K562 (cell line): Measurements from ENCODE around the gene MATR3. TPM values are rescaled to one million over a fixed set of nuclear protein-coding genes. Genes with fewer than 3 reads are reported as not detected.

ENCODE experiments used
- BMI1 ChIP-seq: fragments of 150-350 bp; IDR thresholded peaks from 2 replicates; pipeline ENCODE4 v1.6.1; 2014; ENCODE audit warnings: low read length
- CREBBP ChIP-seq: IDR thresholded peaks from one replicate; pipeline ENCODE4 v1.6.1; 2012; ENCODE audit warnings: low read depth, mild to moderate bottlenecking, control low read depth, inconsistent platforms, low read length
- EGR1 ChIP-seq: fragments of 450-650 bp; conservative IDR thresholded peaks from 2 replicates; pipeline ENCODE4 v1.6.1; 2017; ENCODE audit warnings: mild to moderate bottlenecking
- EP300 ChIP-seq: IDR thresholded peaks from 2 replicates; pipeline ENCODE4 v1.6.1; 2012; ENCODE audit warnings: low read length, improper control_type of control experiment
- FOSL1 ChIP-seq: fragments of 200-800 bp; sonication (Bioruptor generic); conservative IDR thresholded peaks from 2 replicates; pipeline ENCODE4 v1.6.1; 2016; ENCODE audit warnings: missing genetic modification characterization, missing compliant biosample characterization
- KAT8 ChIP-seq: fragments of 450-650 bp; IDR thresholded peaks from 2 replicates; pipeline ENCODE4 v1.6.1; 2016; ENCODE audit warnings: low read depth, mild to moderate bottlenecking
- KDM4B ChIP-seq, 2 experiments: fragments of 450-650 bp in 1 of 2; sonication (generic) in 1 of 2; IDR thresholded peaks; 2 replicates each; pipeline ENCODE4 v1.6.1; 2016 to 2017; ENCODE audit warnings: borderline replicate concordance in 2 of 2, antibody characterized with exemption in 1 of 2, low read depth in 1 of 2, mild to moderate bottlenecking in 1 of 2
- KLF6 ChIP-seq: fragments of 250-450 bp; sonication (Bioruptor Pico); IDR thresholded peaks from 2 replicates; pipeline ENCODE4 v1.4.0; 2020; ENCODE audit warnings: mild to moderate bottlenecking, moderate library complexity, borderline replicate concordance
- NFE2L1 ChIP-seq: fragments of 450-650 bp; IDR thresholded peaks from 2 replicates; pipeline ENCODE4 v1.6.1; 2016; ENCODE audit warnings: missing genetic modification characterization, low read depth, mild to moderate bottlenecking, missing compliant biosample characterization, moderate library complexity, borderline replicate concordance
- SNIP1 ChIP-seq: fragments of 450-650 bp; IDR thresholded peaks from 2 replicates; pipeline ENCODE4 v1.7.1; 2017; ENCODE audit warnings: low read depth, mild to moderate bottlenecking
- TFAM ChIP-seq: fragments of 250-450 bp; sonication (Bioruptor Pico); conservative IDR thresholded peaks from 2 replicates; pipeline ENCODE4 v1.5.0; 2021; ENCODE audit warnings: mild to moderate bottlenecking, moderate library complexity
- TSC22D4 ChIP-seq: fragments of 450-650 bp; IDR thresholded peaks from 2 replicates; pipeline ENCODE4 v1.6.1; 2016; ENCODE audit warnings: missing genetic modification characterization, missing biosample characterization, control low read depth
- ZZZ3 ChIP-seq: fragments of 450-650 bp; IDR thresholded peaks from 2 replicates; pipeline ENCODE4 v1.6.1; 2016; ENCODE audit warnings: antibody characterized with exemption, mild to moderate bottlenecking, moderate library complexity
- polyA plus RNA-seq, 8 experiments: library from polyadenylated mRNA; depleted of rRNA in 4 of 8; stranded (reverse) in 5 of 8; unstranded in 3 of 8; fragments of >200 nt; fragmentation: Nextera tagmentation in 2 of 8; fragmentation: Illumina TruSeq in 1 of 8; extraction: Ambion mirVana in 2 of 8; extraction: Trizol in 1 of 8; gene quantifications; 2 replicates each; pipeline versions ENCODE4 v1.2.1 to v1.2.3, GENCODE V29; 2011 to 2014; ENCODE audit warnings: inconsistent platforms in 1 of 8, missing spikeins in 1 of 8
- total RNA-seq, 7 experiments: library from RNA; depleted of rRNA in 6 of 7; stranded (reverse); fragments of >200 nt in 6 of 7; fragmentation: Illumina TruSeq in 2 of 7; extraction: Trizol in 2 of 7; gene quantifications; 2 replicates each; pipeline versions ENCODE4 v1.2.1 to v1.2.3, GENCODE V29; 2011 to 2021; ENCODE audit warnings: low replicate concordance in 1 of 7
- TF ChIP-seq, protein P1 (sequence below), 3 experiments: fragments of 200-800 bp in 1 of 3; fragments of 250-450 bp in 1 of 3; fragments of 450-650 bp in 1 of 3; sonication (Bioruptor Pico) in 1 of 3; sonication (Bioruptor generic) in 1 of 3; formaldehyde crosslinking in 1 of 3; IDR thresholded peaks; 2 replicates each; pipeline versions ENCODE4 v1.6.1 to v1.8.0; 2016 to 2022; ENCODE audit warnings: mild to moderate bottlenecking in 2 of 3, missing genetic modification characterization in 2 of 3, missing compliant biosample characterization in 1 of 3, moderate library complexity in 1 of 3
- TF ChIP-seq, protein P2 (sequence below): fragments of 250-450 bp; sonication (Bioruptor Pico); IDR thresholded peaks from 2 replicates; pipeline ENCODE4 v1.8.0; 2021; ENCODE audit warnings: mild to moderate bottlenecking, moderate library complexity
- TF ChIP-seq, protein P3 (sequence below), 2 experiments: fragments of 450-650 bp; formaldehyde crosslinking in 1 of 2; IDR thresholded peaks; 2 replicates each; pipeline versions ENCODE4 v1.4.0 to v1.6.1; 2014 to 2020; ENCODE audit warnings: mild to moderate bottlenecking in 2 of 2, borderline replicate concordance in 1 of 2, low read depth in 1 of 2

The MATR3 gene
- total and polyA plus RNA-seq, 9 of the 15 experiments (the other 6 are each of a cell fraction or from before 2014, with no cell fraction given), result 150 to 425 (median 263) TPM

DNA sequence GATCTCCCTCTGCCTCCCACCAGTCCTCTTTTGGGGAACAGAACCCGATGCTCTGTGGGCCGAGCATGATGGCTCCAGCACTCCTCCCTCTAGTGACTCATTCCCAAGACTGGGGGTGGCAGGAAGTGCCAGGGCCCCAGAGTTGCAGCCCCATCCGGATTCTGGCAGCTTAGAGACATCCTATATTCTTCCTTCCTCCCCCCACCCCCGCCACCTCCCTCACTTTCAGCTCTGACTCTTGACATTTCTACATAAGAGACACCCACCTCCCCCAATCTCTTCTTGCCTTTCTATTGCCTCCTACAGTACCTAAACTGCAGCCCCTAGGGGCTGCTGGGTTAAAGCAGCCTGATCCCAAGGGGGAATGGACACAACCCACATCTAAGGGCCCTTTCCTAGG, 47.1 kb upstream of the MATR3 start (continued):
- TF ChIP-seq BMI1 (no peak), CREBBP (no peak), KLF6 (CRISPR knock-in tag) (no peak), FOSL1 (peak; percentile 56; the same call in 1 of the 2 replicates), TSC22D4 (tag) (no peak), KDM4B (IDR thresholded peaks at IDR 0.05; ENCODE audit: borderline replicate concordance in 2 of 2, low read depth in 1 of 2) (no peak), ZZZ3 (no peak), TFAM (CRISPR knock-in tag) (no peak), NFE2L1 (tag) (no peak), SNIP1 (no peak), EGR1 (peak; percentile 80), KAT8 (no peak), EP300 (peak; percentile 12; the same call in 1 of the 2 replicates)
- TF ChIP-seq, protein P1, sequence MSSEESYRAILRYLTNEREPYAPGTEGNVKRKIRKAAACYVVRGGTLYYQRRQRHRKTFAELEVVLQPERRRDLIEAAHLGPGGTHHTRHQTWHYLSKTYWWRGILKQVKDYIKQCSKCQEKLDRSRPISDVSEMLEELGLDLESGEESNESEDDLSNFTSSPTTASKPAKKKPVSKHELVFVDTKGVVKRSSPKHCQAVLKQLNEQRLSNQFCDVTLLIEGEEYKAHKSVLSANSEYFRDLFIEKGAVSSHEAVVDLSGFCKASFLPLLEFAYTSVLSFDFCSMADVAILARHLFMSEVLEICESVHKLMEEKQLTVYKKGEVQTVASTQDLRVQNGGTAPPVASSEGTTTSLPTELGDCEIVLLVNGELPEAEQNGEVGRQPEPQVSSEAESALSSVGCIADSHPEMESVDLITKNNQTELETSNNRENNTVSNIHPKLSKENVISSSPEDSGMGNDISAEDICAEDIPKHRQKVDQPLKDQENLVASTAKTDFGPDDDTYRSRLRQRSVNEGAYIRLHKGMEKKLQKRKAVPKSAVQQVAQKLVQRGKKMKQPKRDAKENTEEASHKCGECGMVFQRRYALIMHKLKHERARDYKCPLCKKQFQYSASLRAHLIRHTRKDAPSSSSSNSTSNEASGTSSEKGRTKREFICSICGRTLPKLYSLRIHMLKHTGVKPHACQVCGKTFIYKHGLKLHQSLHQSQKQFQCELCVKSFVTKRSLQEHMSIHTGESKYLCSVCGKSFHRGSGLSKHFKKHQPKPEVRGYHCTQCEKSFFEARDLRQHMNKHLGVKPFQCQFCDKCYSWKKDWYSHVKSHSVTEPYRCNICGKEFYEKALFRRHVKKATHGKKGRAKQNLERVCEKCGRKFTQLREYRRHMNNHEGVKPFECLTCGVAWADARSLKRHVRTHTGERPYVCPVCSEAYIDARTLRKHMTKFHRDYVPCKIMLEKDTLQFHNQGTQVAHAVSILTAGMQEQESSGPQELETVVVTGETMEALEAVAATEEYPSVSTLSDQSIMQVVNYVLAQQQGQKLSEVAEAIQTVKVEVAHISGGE (CRISPR knock-in tag; IDR thresholded peaks at IDR 0.05), result no peak
- TF ChIP-seq, protein P2, sequence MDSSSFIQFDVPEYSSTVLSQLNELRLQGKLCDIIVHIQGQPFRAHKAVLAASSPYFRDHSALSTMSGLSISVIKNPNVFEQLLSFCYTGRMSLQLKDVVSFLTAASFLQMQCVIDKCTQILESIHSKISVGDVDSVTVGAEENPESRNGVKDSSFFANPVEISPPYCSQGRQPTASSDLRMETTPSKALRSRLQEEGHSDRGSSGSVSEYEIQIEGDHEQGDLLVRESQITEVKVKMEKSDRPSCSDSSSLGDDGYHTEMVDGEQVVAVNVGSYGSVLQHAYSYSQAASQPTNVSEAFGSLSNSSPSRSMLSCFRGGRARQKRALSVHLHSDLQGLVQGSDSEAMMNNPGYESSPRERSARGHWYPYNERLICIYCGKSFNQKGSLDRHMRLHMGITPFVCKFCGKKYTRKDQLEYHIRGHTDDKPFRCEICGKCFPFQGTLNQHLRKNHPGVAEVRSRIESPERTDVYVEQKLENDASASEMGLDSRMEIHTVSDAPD (CRISPR knock-in tag), result no peak
- TF ChIP-seq, protein P3, sequence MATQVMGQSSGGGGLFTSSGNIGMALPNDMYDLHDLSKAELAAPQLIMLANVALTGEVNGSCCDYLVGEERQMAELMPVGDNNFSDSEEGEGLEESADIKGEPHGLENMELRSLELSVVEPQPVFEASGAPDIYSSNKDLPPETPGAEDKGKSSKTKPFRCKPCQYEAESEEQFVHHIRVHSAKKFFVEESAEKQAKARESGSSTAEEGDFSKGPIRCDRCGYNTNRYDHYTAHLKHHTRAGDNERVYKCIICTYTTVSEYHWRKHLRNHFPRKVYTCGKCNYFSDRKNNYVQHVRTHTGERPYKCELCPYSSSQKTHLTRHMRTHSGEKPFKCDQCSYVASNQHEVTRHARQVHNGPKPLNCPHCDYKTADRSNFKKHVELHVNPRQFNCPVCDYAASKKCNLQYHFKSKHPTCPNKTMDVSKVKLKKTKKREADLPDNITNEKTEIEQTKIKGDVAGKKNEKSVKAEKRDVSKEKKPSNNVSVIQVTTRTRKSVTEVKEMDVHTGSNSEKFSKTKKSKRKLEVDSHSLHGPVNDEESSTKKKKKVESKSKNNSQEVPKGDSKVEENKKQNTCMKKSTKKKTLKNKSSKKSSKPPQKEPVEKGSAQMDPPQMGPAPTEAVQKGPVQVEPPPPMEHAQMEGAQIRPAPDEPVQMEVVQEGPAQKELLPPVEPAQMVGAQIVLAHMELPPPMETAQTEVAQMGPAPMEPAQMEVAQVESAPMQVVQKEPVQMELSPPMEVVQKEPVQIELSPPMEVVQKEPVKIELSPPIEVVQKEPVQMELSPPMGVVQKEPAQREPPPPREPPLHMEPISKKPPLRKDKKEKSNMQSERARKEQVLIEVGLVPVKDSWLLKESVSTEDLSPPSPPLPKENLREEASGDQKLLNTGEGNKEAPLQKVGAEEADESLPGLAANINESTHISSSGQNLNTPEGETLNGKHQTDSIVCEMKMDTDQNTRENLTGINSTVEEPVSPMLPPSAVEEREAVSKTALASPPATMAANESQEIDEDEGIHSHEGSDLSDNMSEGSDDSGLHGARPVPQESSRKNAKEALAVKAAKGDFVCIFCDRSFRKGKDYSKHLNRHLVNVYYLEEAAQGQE (IDR thresholded peaks at IDR 0.05; ENCODE audit: borderline replicate concordance), result peak; percentile 28; the same call in 1 of the 2 replicates
- TF ChIP-seq, protein P3 (CRISPR knock-in tag; IDR thresholded peaks at IDR 0.05; ENCODE audit: low read depth), result no peak
